ENCODE measurements around the gene STK38L.

The STK38L gene

GRCh38 chr12:27290501-27291168 is 46.5 kb downstream of the STK38L start:
- H2BK5ac ChIP-seq (ENCODE audit: low read depth, low read length, poor library complexity, severe bottlenecking) = no peak overlapping the region
- peaks cover 17% of the 10 kb centered on the region for H3K79me1 ChIP-seq (replicated peaks; ENCODE audit: low read length, poor library complexity, severe bottlenecking)
- H2BK12ac ChIP-seq (ENCODE audit: low read length in 2 of 2) = no peak overlapping the region
- H3K4ac ChIP-seq (ENCODE audit: low read depth in 1 of 2, low read length in 2 of 2) = no peak overlapping the region
- no peak overlapping the region for H4K91ac ChIP-seq (ENCODE audit: low read length)
- no peak overlapping the region for H2AK5ac ChIP-seq (ENCODE audit: low read length, severe bottlenecking)
- H3K4me1 ChIP-seq (ENCODE audit: control insufficient read depth, insufficient read depth, low read depth, low read length) = peaks cover 2% of the 10 kb centered on the region
- H3K36me3 ChIP-seq (ENCODE audit: control insufficient read depth in 1 of 2, insufficient read depth in 2 of 2, low read depth in 1 of 2, low read length in 2 of 2) = no peaks in the 10 kb centered on the region
- no peak overlapping the region for H3K14ac ChIP-seq (ENCODE audit: low read length in 2 of 2)
- no peak overlapping the region for H3K27ac ChIP-seq (ENCODE audit: low read length, poor library complexity, severe bottlenecking)
- no peak overlapping the region for H4K8ac ChIP-seq (ENCODE audit: low read length)
- H3K27me3 ChIP-seq (ENCODE audit: control insufficient read depth in 1 of 2, insufficient read depth in 1 of 2, low read length in 2 of 2) = no peaks in the 10 kb centered on the region
- no peak overlapping the region for H2BK15ac ChIP-seq (ENCODE audit: low read depth, poor library complexity, severe bottlenecking)
- WGBS = 49% methylated on average over 3 of the region's 4 CpGs
- H3K9ac ChIP-seq (ENCODE audit: low read length) = no peak overlapping the region
- no peak overlapping the region for H3K4me2 ChIP-seq (ENCODE audit: low read length, poor library complexity, severe bottlenecking)
- H3K9me3 ChIP-seq (ENCODE audit: control insufficient read depth, low read length) = no peaks in the 10 kb centered on the region
- H3K18ac ChIP-seq (ENCODE audit: low read depth in 1 of 2, low read length in 2 of 2) = no peak overlapping the region
- DNase-seq = no peak
- H3K4me3 ChIP-seq (ENCODE audit: insufficient read depth in 1 of 2, low read depth in 1 of 2, low read length in 2 of 2) = no peak overlapping the region
- no peak overlapping the region for H2AFZ ChIP-seq (ENCODE audit: low read depth, low read length)
- no peak overlapping the region for H2BK120ac ChIP-seq (ENCODE audit: low read depth, low read length)
- no peak overlapping the region for H3K23ac ChIP-seq (ENCODE audit: low read length in 2 of 2)

GRCh38 chr12:27291862-27292261 is 47.8 kb downstream of the STK38L start:
- Histone ChIP-seq H2BK5ac (ENCODE audit: low read depth, low read length, poor library complexity, severe bottlenecking) (no peak overlapping the region), H4K91ac (ENCODE audit: low read length) (no peak overlapping the region), H2AK5ac (ENCODE audit: low read length, severe bottlenecking) (no peak overlapping the region), H3K36me3 (ENCODE audit: control insufficient read depth in 1 of 2, insufficient read depth in 2 of 2, low read depth in 1 of 2, low read length in 2 of 2) (no peaks in the 10 kb centered on the region), H3K9me3 (ENCODE audit: control insufficient read depth, low read length) (no peaks in the 10 kb centered on the region), H3K4me2 (ENCODE audit: low read length, poor library complexity, severe bottlenecking) (no peak overlapping the region), H3K4me1 (ENCODE audit: control insufficient read depth, insufficient read depth, low read depth, low read length) (peaks cover 2% of the 10 kb centered on the region), H3K27me3 (ENCODE audit: control insufficient read depth in 1 of 2, insufficient read depth in 1 of 2, low read length in 2 of 2) (no peaks in the 10 kb centered on the region), H3K14ac (ENCODE audit: low read length in 2 of 2) (no peak overlapping the region), H3K27ac (ENCODE audit: low read length, poor library complexity, severe bottlenecking) (no peak overlapping the region), H3K18ac (ENCODE audit: low read depth in 1 of 2, low read length in 2 of 2) (no peak overlapping the region), H3K79me1 (replicated peaks; ENCODE audit: low read length, poor library complexity, severe bottlenecking) (peaks cover 20% of the 10 kb centered on the region), H2BK15ac (ENCODE audit: low read depth, poor library complexity, severe bottlenecking) (no peak overlapping the region), H3K4me3 (ENCODE audit: insufficient read depth in 1 of 2, low read depth in 1 of 2, low read length in 2 of 2) (no peak overlapping the region), H3K9ac (ENCODE audit: low read length) (no peak overlapping the region), H2BK120ac (ENCODE audit: low read depth, low read length) (no peak overlapping the region), H3K4ac (ENCODE audit: low read depth in 1 of 2, low read length in 2 of 2) (no peak overlapping the region), H4K8ac (ENCODE audit: low read length) (no peak overlapping the region), H2AFZ (ENCODE audit: low read depth, low read length) (no peak overlapping the region), H3K23ac (ENCODE audit: low read length in 2 of 2) (no peak overlapping the region), H2BK12ac (ENCODE audit: low read length in 2 of 2) (no peak overlapping the region)
- no peak for DNase-seq
- WGBS = 36% methylated on average over 1 of the region's 1 CpG

- no peak overlapping the region for H2BK12ac ChIP-seq (ENCODE audit: low read length in 2 of 2)
- H2AFZ ChIP-seq (ENCODE audit: low read depth, low read length) = no peak overlapping the region
- H3K4me2 ChIP-seq (ENCODE audit: low read length, poor library complexity, severe bottlenecking) = no peak overlapping the region
- H3K9me3 ChIP-seq (ENCODE audit: control insufficient read depth, low read length) = no peaks in the 10 kb centered on the region
- no peak overlapping the region for H2AK5ac ChIP-seq (ENCODE audit: low read length, severe bottlenecking)
- no peak overlapping the region for H4K91ac ChIP-seq (ENCODE audit: low read length)
- no peak for DNase-seq
- H2BK5ac ChIP-seq (ENCODE audit: low read depth, low read length, poor library complexity, severe bottlenecking) = no peak overlapping the region
- WGBS = 100% methylated on average over 2 of the region's 2 CpGs
- H3K4ac ChIP-seq (ENCODE audit: low read depth in 1 of 2, low read length in 2 of 2) = no peak overlapping the region
- no peaks in the 10 kb centered on the region for H3K27me3 ChIP-seq (ENCODE audit: control insufficient read depth in 1 of 2, insufficient read depth in 1 of 2, low read length in 2 of 2)
- H3K14ac ChIP-seq (ENCODE audit: low read length in 2 of 2) = no peak overlapping the region
- no peak overlapping the region for H3K27ac ChIP-seq (ENCODE audit: low read length, poor library complexity, severe bottlenecking)
- H4K8ac ChIP-seq (ENCODE audit: low read length) = no peak overlapping the region
- H3K79me1 ChIP-seq (replicated peaks; ENCODE audit: low read length, poor library complexity, severe bottlenecking) = peaks cover 20% of the 10 kb centered on the region
- H3K36me3 ChIP-seq (ENCODE audit: control insufficient read depth in 1 of 2, insufficient read depth in 2 of 2, low read depth in 1 of 2, low read length in 2 of 2) = peaks cover 0 to 2% of the 10 kb centered on the region in 2 experiments
- H2BK15ac ChIP-seq (ENCODE audit: low read depth, poor library complexity, severe bottlenecking) = no peak overlapping the region
- H2BK120ac ChIP-seq (ENCODE audit: low read depth, low read length) = no peak overlapping the region
- no peak overlapping the region for H3K9ac ChIP-seq (ENCODE audit: low read length)
- no peak overlapping the region for H3K4me3 ChIP-seq (ENCODE audit: insufficient read depth in 1 of 2, low read depth in 1 of 2, low read length in 2 of 2)
- no peak overlapping the region for H3K18ac ChIP-seq (ENCODE audit: low read depth in 1 of 2, low read length in 2 of 2)
- H3K4me1 ChIP-seq (ENCODE audit: control insufficient read depth, insufficient read depth, low read depth, low read length) = peaks cover 2% of the 10 kb centered on the region
- no peak overlapping the region for H3K23ac ChIP-seq (ENCODE audit: low read length in 2 of 2)
Observed at GRCh38 chr12:27292718-27293117, 48.6 kb downstream of the STK38L start.

GRCh38 chr12:27293463-27293862 is 49.4 kb downstream of the STK38L start:
- Histone ChIP-seq H2BK120ac (ENCODE audit: low read depth, low read length) (no peak overlapping the region), H2AFZ (ENCODE audit: low read depth, low read length) (no peak overlapping the region), H3K4me1 (ENCODE audit: control insufficient read depth, insufficient read depth, low read depth, low read length) (peaks cover 2% of the 10 kb centered on the region), H3K27me3 (ENCODE audit: control insufficient read depth in 1 of 2, insufficient read depth in 1 of 2, low read length in 2 of 2) (no peaks in the 10 kb centered on the region), H3K4ac (ENCODE audit: low read depth in 1 of 2, low read length in 2 of 2) (no peak overlapping the region), H3K4me3 (ENCODE audit: insufficient read depth in 1 of 2, low read depth in 1 of 2, low read length in 2 of 2) (no peak overlapping the region), H2BK15ac (ENCODE audit: low read depth, poor library complexity, severe bottlenecking) (no peak overlapping the region), H3K36me3 (ENCODE audit: control insufficient read depth in 1 of 2, insufficient read depth in 2 of 2, low read depth in 1 of 2, low read length in 2 of 2) (peaks cover 0 to 8% of the 10 kb centered on the region in 2 experiments), H4K91ac (ENCODE audit: low read length) (peak overlapping the region; percentile 68), H3K9ac (ENCODE audit: low read length) (no peak overlapping the region), H2BK5ac (ENCODE audit: low read depth, low read length, poor library complexity, severe bottlenecking) (no peak overlapping the region), H3K9me3 (ENCODE audit: control insufficient read depth, low read length) (no peaks in the 10 kb centered on the region), H3K18ac (ENCODE audit: low read depth in 1 of 2, low read length in 2 of 2) (no peak overlapping the region), H2AK5ac (ENCODE audit: low read length, severe bottlenecking) (no peak overlapping the region), H3K14ac (ENCODE audit: low read length in 2 of 2) (no peak overlapping the region), H3K79me1 (replicated peaks; ENCODE audit: low read length, poor library complexity, severe bottlenecking) (peaks cover 17% of the 10 kb centered on the region), H4K8ac (ENCODE audit: low read length) (peak overlapping the region; percentile 60), H3K27ac (ENCODE audit: low read length, poor library complexity, severe bottlenecking) (no peak overlapping the region), H3K23ac (ENCODE audit: low read length in 2 of 2) (no peak overlapping the region), H3K4me2 (ENCODE audit: low read length, poor library complexity, severe bottlenecking) (no peak overlapping the region), H2BK12ac (ENCODE audit: low read length in 2 of 2) (no peak overlapping the region)
- DNase-seq = no peak
- WGBS = 100% methylated on average over 2 of the region's 3 CpGs

Measured in mesenchymal stem cell (in vitro differentiated cells and primary cell).